HG02870 (cell line): ENCODE data around the gene FKBP3.

ENCODE experiments used
- ATAC-seq: cut with Tn5 transposase; IDR thresholded peaks from one replicate; pipeline ENCODE4 v1.9.1; 2021; ENCODE audit warnings: mild to moderate bottlenecking, moderate library complexity; ENCODE audit not compliant: unreplicated experiment

FKBP3 gene

DNA sequence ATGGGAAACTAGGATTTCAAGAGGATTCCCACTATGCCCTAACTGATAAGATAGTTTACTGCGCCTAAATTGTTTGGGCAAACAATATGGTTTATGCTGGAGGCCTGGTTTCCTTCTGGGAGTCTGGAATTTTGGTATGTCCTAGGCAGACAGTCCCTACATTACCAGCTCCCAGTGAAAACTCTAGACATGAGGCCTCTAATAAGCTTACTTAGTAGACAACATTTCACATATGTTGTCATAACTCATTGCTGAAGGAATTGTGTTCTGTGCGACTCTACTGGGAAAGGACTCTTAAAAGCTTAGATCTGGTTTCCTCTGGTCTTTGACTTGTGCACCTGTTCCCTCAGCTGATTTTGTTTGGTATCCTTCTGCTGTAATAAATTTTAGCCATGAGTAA is 68.3 kb downstream of the FKBP3 start:
- no peak for ATAC-seq
